Mammary epithelial cell (primary cell): Measurements from ENCODE around the gene VAV1.

ENCODE experiments used
- CTCF ChIP-seq, 2 donors: IDR thresholded peaks in 1 of 2; conservative IDR thresholded peaks in 1 of 2; 2 replicates each; pipeline ENCODE4 v1.5.1; 2011 to 2012; ENCODE audit warnings: inconsistent platforms in 2 of 2, low read length in 2 of 2, mild to moderate bottlenecking in 2 of 2, control low read depth in 1 of 2, low read depth in 1 of 2; ENCODE audit not compliant: insufficient read depth in 1 of 2; ENCODE audit errors: extremely low read depth in 1 of 2
- EZH2 ChIP-seq: IDR thresholded peaks from 2 replicates; pipeline ENCODE4 v1.6.1; 2012; ENCODE audit warnings: low read length, inconsistent platforms, borderline replicate concordance

GRCh38 chr19:6774821-6775707, 2.6 kb downstream of the VAV1 start:
- no peak for TF ChIP-seq EZH2
- TF ChIP-seq CTCF (conservative IDR thresholded peaks at IDR 0.05 in 1 of 2, IDR thresholded peaks at IDR 0.05 in 1 of 2; ENCODE audit: extremely low read depth in 1 of 2, insufficient read depth in 1 of 2, low read depth in 1 of 2, low read length in 2 of 2): no peak
